Measurements from ENCODE around the gene C13orf46. TPM values are rescaled to one million over a fixed set of nuclear protein-coding genes. Genes with fewer than 3 reads are reported as not detected.

The C13orf46 gene
- polyA plus RNA-seq, 2 of the 4 experiments (the other 2 are of a cell fraction), result 0.05 to 0.13 TPM

GRCh38 chr13:114002009-114002544 is 28.2 kb upstream of the C13orf46 start:
- Histone ChIP-seq H3K27ac (no peak overlapping the region), H3K4me3 (no peak overlapping the region), H3K4me1 (no peaks in the 10 kb centered on the region), H3K4me2 (no peak overlapping the region), H3K9me3 (no peaks in the 10 kb centered on the region)
- WGBS (ENCODE audit: missing lambda C conversion rate), result 93% methylated on average over 23 of the region's 27 CpGs
- POLR2A ChIA-PET, result no interaction called here
- TF ChIP-seq TFCP2L1 (CRISPR knock-in tag; IDR thresholded peaks at IDR 0.05) (no peak), HMGXB4 (CRISPR knock-in tag; IDR thresholded peaks at IDR 0.05; ENCODE audit: borderline replicate concordance) (no peak), ESRRA (IDR thresholded peaks at IDR 0.05; ENCODE audit: borderline replicate concordance, low read length) (no peak), MAFK (IDR thresholded peaks at IDR 0.05; ENCODE audit: partially characterized antibody) (no peak), MAZ (IDR thresholded peaks at IDR 0.05; ENCODE audit: borderline replicate concordance, low read depth, low read length) (no peak), PHF8 (IDR thresholded peaks at IDR 0.05; ENCODE audit: borderline replicate concordance, low read depth) (no peak), MAX (IDR thresholded peaks at IDR 0.05) (no peak), CHD2 (IDR thresholded peaks at IDR 0.05; ENCODE audit: low read length, partially characterized antibody) (no peak), BHLHE40 (IDR thresholded peaks at IDR 0.05; ENCODE audit: low read depth, low read length) (no peak), EHMT2 (IDR thresholded peaks at IDR 0.05; ENCODE audit: low read depth) (no peak), CBX2 (IDR thresholded peaks at IDR 0.05; ENCODE audit: borderline replicate concordance, low read depth) (no peak), NPAS2 (CRISPR knock-in tag; IDR thresholded peaks at IDR 0.05; ENCODE audit: borderline replicate concordance) (no peak), HOXA7 (CRISPR knock-in tag; IDR thresholded peaks at IDR 0.05) (no peak), ATOH8 (CRISPR knock-in tag; IDR thresholded peaks at IDR 0.05; ENCODE audit: low read depth) (no peak), RARB (CRISPR knock-in tag; IDR thresholded peaks at IDR 0.05) (no peak), ZFP36 (IDR thresholded peaks at IDR 0.05; ENCODE audit: borderline replicate concordance, partially characterized antibody) (no peak), CTCF (IDR thresholded peaks at IDR 0.05) (no peak), ELK1 (IDR thresholded peaks at IDR 0.05; ENCODE audit: low read depth, low read length) (no peak), TP53 (CRISPR knock-in tag; IDR thresholded peaks at IDR 0.05) (no peak)
- no peak for FAIRE-seq
- no peak for DNase-seq (ENCODE audit: low read depth in 1 of 2, low spot score in 1 of 2)
- CTCF ChIA-PET, result interaction anchor here (1.5 kb wide), 1 partner anchor 15 kb away, joined by 4 read pairs; no protein-coding TSS in a partner anchor
- ATAC-seq, result no peak

GRCh38 chr13:114001331-114002008 is 27.6 kb upstream of the C13orf46 start:
- Histone ChIP-seq H3K9me3 (no peaks in the 10 kb centered on the region), H3K27ac (no peak overlapping the region), H3K4me2 (no peak overlapping the region), H3K4me3 (no peak overlapping the region), H3K4me1 (no peaks in the 10 kb centered on the region)
- FAIRE-seq, result no peak
- DNase-seq (ENCODE audit: low read depth in 1 of 2, low spot score in 1 of 2), result no peak
- ATAC-seq, result no peak
- CTCF ChIA-PET, result no interaction called here
- 100% methylated on average over 1 of the region's 46 CpGs for WGBS (ENCODE audit: missing lambda C conversion rate)
- POLR2A ChIA-PET, result no interaction called here
- TF ChIP-seq JUNB (IDR thresholded peaks at IDR 0.05), result no peak
- TF ChIP-seq HEYL (CRISPR knock-in tag; IDR thresholded peaks at IDR 0.05), result no peak
- no peak for TF ChIP-seq RARB (CRISPR knock-in tag; IDR thresholded peaks at IDR 0.05)
- no peak for TF ChIP-seq E2F6 (IDR thresholded peaks at IDR 0.05; ENCODE audit: borderline replicate concordance, low read depth)
- no peak for TF ChIP-seq TFCP2L1 (CRISPR knock-in tag; IDR thresholded peaks at IDR 0.05)
- no peak for TF ChIP-seq MAX (IDR thresholded peaks at IDR 0.05)
- no peak for TF ChIP-seq PHF8 (IDR thresholded peaks at IDR 0.05; ENCODE audit: borderline replicate concordance, low read depth)
- TF ChIP-seq CBX8 (IDR thresholded peaks at IDR 0.05), result no peak
- TF ChIP-seq BHLHE40 (IDR thresholded peaks at IDR 0.05; ENCODE audit: low read depth, low read length), result no peak
- no peak for TF ChIP-seq CTCF (IDR thresholded peaks at IDR 0.05)
- TF ChIP-seq POLR2AphosphoS2 (conservative IDR thresholded peaks at IDR 0.05; ENCODE audit: low read length), result no peak
- TF ChIP-seq FOXS1 (CRISPR knock-in tag; IDR thresholded peaks at IDR 0.05), result no peak
- TF ChIP-seq CHD2 (IDR thresholded peaks at IDR 0.05; ENCODE audit: low read length, partially characterized antibody), result no peak
- no peak for TF ChIP-seq ZSCAN20 (CRISPR knock-in tag; IDR thresholded peaks at IDR 0.05)
